ENCODE data around the gene DROSHA. TPM values are rescaled to one million over a fixed set of nuclear protein-coding genes. Genes with fewer than 3 reads are reported as not detected.

Gene DROSHA
- total and polyA plus RNA-seq, 4 donors, result 75.8 to 84.3 (median 82.1) TPM

GRCh38 chr5:31463351-31463750, 68.5 kb downstream of the DROSHA start:
- DNase-seq (ENCODE audit: low read depth in 4 of 6, low spot score in 6 of 6), result peak in 1 of 6 donors; percentile 20
- Histone ChIP-seq H3K9me3 (ENCODE audit: control insufficient read depth, insufficient read depth, low read length) (no peaks in the 10 kb centered on the region), H3K36me3 (ENCODE audit: control insufficient read depth, insufficient read depth, low read length) (peaks cover 6% of the 10 kb centered on the region), H3K27me3 (ENCODE audit: control insufficient read depth, insufficient read depth, low read length) (no peaks in the 10 kb centered on the region), H3K4me3 (ENCODE audit: low read depth, low read length) (no peak overlapping the region), H3K4me1 (ENCODE audit: control insufficient read depth, insufficient read depth, low read length) (no peaks in the 10 kb centered on the region), H3K27ac (ENCODE audit: low read depth, low read length) (no peak overlapping the region)
- WGBS (ENCODE audit: insufficient coverage), result 83% methylated on average over 1 of the region's 2 CpGs

- Histone ChIP-seq H3K4me1 (ENCODE audit: control insufficient read depth, insufficient read depth, low read length) (no peaks in the 10 kb centered on the region), H3K36me3 (ENCODE audit: control insufficient read depth, insufficient read depth, low read length) (peaks cover 6% of the 10 kb centered on the region), H3K27me3 (ENCODE audit: control insufficient read depth, insufficient read depth, low read length) (no peaks in the 10 kb centered on the region), H3K4me3 (ENCODE audit: low read depth, low read length) (no peak overlapping the region), H3K9me3 (ENCODE audit: control insufficient read depth, insufficient read depth, low read length) (no peaks in the 10 kb centered on the region), H3K27ac (ENCODE audit: low read depth, low read length) (no peak overlapping the region)
- no peak for DNase-seq (ENCODE audit: low read depth in 4 of 6, low spot score in 6 of 6)
- WGBS (ENCODE audit: insufficient coverage), result 100% methylated on average over 2 of the region's 3 CpGs
Observed at GRCh38 chr5:31459594-31459993, 72.3 kb downstream of the DROSHA start.

GRCh38 chr5:31455172-31455571, 76.7 kb downstream of the DROSHA start:
- no peak overlapping the region for H3K27ac ChIP-seq (ENCODE audit: low read depth, low read length)
- no peaks in the 10 kb centered on the region for H3K27me3 ChIP-seq (ENCODE audit: control insufficient read depth, insufficient read depth, low read length)
- no peaks in the 10 kb centered on the region for H3K9me3 ChIP-seq (ENCODE audit: control insufficient read depth, insufficient read depth, low read length)
- no peak overlapping the region for H3K4me3 ChIP-seq (ENCODE audit: low read depth, low read length)
- peaks cover 10% of the 10 kb centered on the region for H3K36me3 ChIP-seq (ENCODE audit: control insufficient read depth, insufficient read depth, low read length)
- H3K4me1 ChIP-seq (ENCODE audit: control insufficient read depth, insufficient read depth, low read length), result no peaks in the 10 kb centered on the region
- no CpG with 5 or more reads among the region's 2 CpGs for WGBS (ENCODE audit: insufficient coverage)
- DNase-seq (ENCODE audit: low read depth in 4 of 6, low spot score in 6 of 6), result no peak

DNA sequence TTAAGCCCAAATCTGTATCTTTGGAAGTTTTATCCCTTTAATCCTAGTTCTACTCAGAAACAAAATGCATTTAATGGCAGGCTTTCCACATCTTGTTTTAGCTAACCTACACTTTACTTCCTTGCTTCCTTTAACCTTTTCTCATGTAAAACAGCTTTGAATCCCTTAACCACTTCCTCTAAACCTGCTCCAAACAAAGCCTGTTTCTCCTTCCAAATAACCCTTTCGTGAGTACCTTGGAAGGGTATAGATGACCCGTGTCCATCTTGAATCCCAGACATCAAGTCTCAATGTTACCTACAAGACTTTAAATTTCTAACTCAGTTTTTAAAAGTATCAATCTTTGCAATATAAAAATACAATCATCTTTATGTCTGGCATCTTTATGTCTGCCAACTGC, 78.4 kb downstream of the DROSHA start:
- H3K27me3 ChIP-seq (ENCODE audit: control insufficient read depth, insufficient read depth, low read length), result no peaks in the 10 kb centered on the region
- H3K4me3 ChIP-seq (ENCODE audit: low read depth, low read length), result no peak overlapping the region
- no peak for DNase-seq (ENCODE audit: low read depth in 4 of 6, low spot score in 6 of 6)
- no CpG with 5 or more reads among the region's 2 CpGs for WGBS (ENCODE audit: insufficient coverage)
- H3K4me1 ChIP-seq (ENCODE audit: control insufficient read depth, insufficient read depth, low read length), result no peaks in the 10 kb centered on the region
- H3K9me3 ChIP-seq (ENCODE audit: control insufficient read depth, insufficient read depth, low read length), result no peaks in the 10 kb centered on the region
- H3K36me3 ChIP-seq (ENCODE audit: control insufficient read depth, insufficient read depth, low read length), result peaks cover 17% of the 10 kb centered on the region
- no peak overlapping the region for H3K27ac ChIP-seq (ENCODE audit: low read depth, low read length)

GRCh38 chr5:31452314-31452713, 79.6 kb downstream of the DROSHA start:
- Histone ChIP-seq H3K27me3 (ENCODE audit: control insufficient read depth, insufficient read depth, low read length) (no peaks in the 10 kb centered on the region), H3K4me1 (ENCODE audit: control insufficient read depth, insufficient read depth, low read length) (no peaks in the 10 kb centered on the region), H3K4me3 (ENCODE audit: low read depth, low read length) (no peak overlapping the region), H3K9me3 (ENCODE audit: control insufficient read depth, insufficient read depth, low read length) (no peaks in the 10 kb centered on the region), H3K36me3 (ENCODE audit: control insufficient read depth, insufficient read depth, low read length) (peaks cover 17% of the 10 kb centered on the region), H3K27ac (ENCODE audit: low read depth, low read length) (no peak overlapping the region)
- no peak for DNase-seq (ENCODE audit: low read depth in 4 of 6, low spot score in 6 of 6)
- WGBS (ENCODE audit: insufficient coverage), result no CpG with 5 or more reads among the region's 1 CpG

DNA sequence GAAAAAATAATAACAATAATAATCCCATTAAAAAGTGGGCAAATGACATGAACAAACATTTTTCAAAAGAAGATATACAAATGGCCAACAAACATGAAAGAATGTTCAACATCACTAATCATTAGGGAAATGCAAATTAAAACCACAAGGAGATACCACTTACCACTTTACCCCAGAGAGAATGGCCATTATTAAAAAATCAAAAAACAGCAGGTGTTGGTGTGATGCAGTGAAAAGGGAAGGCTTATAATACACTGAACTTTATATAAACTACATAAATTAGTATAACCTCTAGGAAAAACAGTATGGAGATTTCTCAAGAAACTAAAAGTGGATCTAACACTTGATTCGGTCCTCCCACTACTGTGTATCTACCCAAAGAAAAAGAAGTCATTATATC, 81.9 kb downstream of the DROSHA start:
- Histone ChIP-seq H3K27ac (ENCODE audit: low read depth, low read length) (no peak overlapping the region), H3K9me3 (ENCODE audit: control insufficient read depth, insufficient read depth, low read length) (no peaks in the 10 kb centered on the region), H3K27me3 (ENCODE audit: control insufficient read depth, insufficient read depth, low read length) (no peaks in the 10 kb centered on the region), H3K4me3 (ENCODE audit: low read depth, low read length) (no peak overlapping the region), H3K4me1 (ENCODE audit: control insufficient read depth, insufficient read depth, low read length) (no peaks in the 10 kb centered on the region), H3K36me3 (ENCODE audit: control insufficient read depth, insufficient read depth, low read length) (peaks cover 15% of the 10 kb centered on the region)
- DNase-seq (ENCODE audit: low read depth in 4 of 6, low spot score in 6 of 6), result no peak
- no CpG with 5 or more reads among the region's 1 CpG for WGBS (ENCODE audit: insufficient coverage)

DNA sequence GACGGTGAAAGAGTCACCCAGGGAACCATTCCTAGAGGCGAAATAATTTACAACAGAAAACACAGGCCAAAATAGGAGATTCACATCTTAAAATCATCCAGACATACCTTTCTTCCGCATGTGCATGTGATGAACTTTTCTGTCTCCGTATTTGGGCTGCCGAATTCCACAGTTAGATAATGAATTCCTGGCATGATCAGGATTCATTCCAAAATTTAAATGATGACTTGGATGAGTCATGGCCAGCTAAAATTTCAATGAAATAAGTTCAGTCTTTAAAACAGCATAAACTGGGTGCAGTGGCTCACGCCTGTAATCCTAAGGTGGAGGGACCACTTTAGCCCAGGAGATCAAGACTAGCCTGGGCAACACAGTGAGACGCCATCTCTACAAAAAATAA, 82.7 kb downstream of the DROSHA start:
- no peaks in the 10 kb centered on the region for H3K4me1 ChIP-seq (ENCODE audit: control insufficient read depth, insufficient read depth, low read length)
- WGBS (ENCODE audit: insufficient coverage), result 100% methylated on average over 1 of the region's 7 CpGs
- H3K36me3 ChIP-seq (ENCODE audit: control insufficient read depth, insufficient read depth, low read length), result peaks cover 15% of the 10 kb centered on the region
- H3K9me3 ChIP-seq (ENCODE audit: control insufficient read depth, insufficient read depth, low read length), result no peaks in the 10 kb centered on the region
- H3K27ac ChIP-seq (ENCODE audit: low read depth, low read length), result no peak overlapping the region
- H3K27me3 ChIP-seq (ENCODE audit: control insufficient read depth, insufficient read depth, low read length), result no peaks in the 10 kb centered on the region
- H3K4me3 ChIP-seq (ENCODE audit: low read depth, low read length), result no peak overlapping the region
- no peak for DNase-seq (ENCODE audit: low read depth in 4 of 6, low spot score in 6 of 6)

- Histone ChIP-seq H3K27ac (ENCODE audit: low read depth, low read length) (no peak overlapping the region), H3K9me3 (ENCODE audit: control insufficient read depth, insufficient read depth, low read length) (no peaks in the 10 kb centered on the region), H3K27me3 (ENCODE audit: control insufficient read depth, insufficient read depth, low read length) (no peaks in the 10 kb centered on the region), H3K4me1 (ENCODE audit: control insufficient read depth, insufficient read depth, low read length) (no peaks in the 10 kb centered on the region), H3K36me3 (ENCODE audit: control insufficient read depth, insufficient read depth, low read length) (peaks cover 8% of the 10 kb centered on the region), H3K4me3 (ENCODE audit: low read depth, low read length) (no peak overlapping the region)
- 88% methylated on average over 1 of the region's 4 CpGs for WGBS (ENCODE audit: insufficient coverage)
- no peak for DNase-seq (ENCODE audit: low read depth in 4 of 6, low spot score in 6 of 6)
Observed at GRCh38 chr5:31445041-31445600, 86.8 kb downstream of the DROSHA start.

DNA sequence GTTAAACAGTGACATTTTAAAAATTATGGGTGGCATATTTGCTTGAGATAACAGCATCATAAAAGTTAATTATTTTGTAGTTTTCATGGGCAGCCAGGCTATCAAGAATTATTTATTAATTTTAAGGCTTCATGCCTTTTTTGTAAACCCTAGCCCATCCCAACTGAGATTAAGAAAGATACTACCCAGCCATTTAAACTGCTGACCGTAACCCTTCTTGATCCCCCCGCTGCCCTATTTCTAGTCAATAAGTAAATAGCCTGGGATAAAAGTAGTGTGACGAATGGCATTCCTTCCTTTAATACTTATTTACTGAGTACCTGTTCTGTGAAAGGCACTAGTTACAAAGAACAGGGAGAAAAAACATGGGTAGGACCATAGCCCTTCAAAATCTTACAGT, 88.3 kb downstream of the DROSHA start:
- Histone ChIP-seq H3K4me3 (ENCODE audit: low read depth, low read length) (no peak overlapping the region), H3K27me3 (ENCODE audit: control insufficient read depth, insufficient read depth, low read length) (no peaks in the 10 kb centered on the region), H3K36me3 (ENCODE audit: control insufficient read depth, insufficient read depth, low read length) (peaks cover 2% of the 10 kb centered on the region), H3K27ac (ENCODE audit: low read depth, low read length) (no peak overlapping the region), H3K9me3 (ENCODE audit: control insufficient read depth, insufficient read depth, low read length) (no peaks in the 10 kb centered on the region), H3K4me1 (ENCODE audit: control insufficient read depth, insufficient read depth, low read length) (no peaks in the 10 kb centered on the region)
- WGBS (ENCODE audit: insufficient coverage), result no CpG with 5 or more reads among the region's 3 CpGs
- no peak for DNase-seq (ENCODE audit: low read depth in 4 of 6, low spot score in 6 of 6)

DNA sequence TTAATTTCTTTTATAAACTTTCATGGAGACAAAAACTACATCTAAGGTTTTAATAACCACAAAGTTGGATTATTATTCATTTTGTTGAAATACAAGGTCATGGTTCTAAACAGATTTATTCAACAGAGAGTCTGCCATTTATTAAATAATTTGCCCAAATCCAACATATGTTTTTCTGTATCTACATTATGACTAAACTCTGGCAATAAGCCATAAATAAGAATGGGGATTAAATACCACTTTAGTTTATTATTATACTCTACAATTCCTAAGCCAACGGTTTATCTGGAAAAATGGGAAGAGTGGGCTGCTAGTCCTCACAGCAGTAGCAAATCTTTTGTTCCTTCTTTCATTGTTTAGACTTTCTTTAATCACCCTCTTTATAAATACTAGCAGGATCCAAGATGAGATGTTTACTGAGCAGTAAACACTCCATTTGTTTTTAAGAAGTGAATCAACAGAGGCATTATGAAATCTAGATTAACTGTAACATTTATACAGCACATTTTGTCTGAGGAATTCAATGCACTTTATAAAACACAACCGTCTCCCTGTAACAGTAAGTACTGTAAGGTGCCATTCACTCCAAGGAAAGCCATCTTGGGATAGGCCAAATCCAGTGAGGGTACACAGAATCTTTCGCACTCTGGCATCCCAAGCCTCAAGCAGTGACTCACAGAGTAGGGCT, 89.7 kb downstream of the DROSHA start:
- no peak overlapping the region for H3K27ac ChIP-seq (ENCODE audit: low read depth, low read length)
- H3K4me1 ChIP-seq (ENCODE audit: control insufficient read depth, insufficient read depth, low read length), result no peaks in the 10 kb centered on the region
- no peak overlapping the region for H3K4me3 ChIP-seq (ENCODE audit: low read depth, low read length)
- peaks cover 5% of the 10 kb centered on the region for H3K36me3 ChIP-seq (ENCODE audit: control insufficient read depth, insufficient read depth, low read length)
- H3K9me3 ChIP-seq (ENCODE audit: control insufficient read depth, insufficient read depth, low read length), result no peaks in the 10 kb centered on the region
- no peak for DNase-seq (ENCODE audit: low read depth in 4 of 6, low spot score in 6 of 6)
- no CpG with 5 or more reads among the region's 3 CpGs for WGBS (ENCODE audit: insufficient coverage)
- H3K27me3 ChIP-seq (ENCODE audit: control insufficient read depth, insufficient read depth, low read length), result no peaks in the 10 kb centered on the region

All from spinal cord (tissue), 10 donors.